Stimulated activated naive CD4-positive, alpha-beta T cell treated with Interleukin-2 at 50 U/mL for 16 hours (primary cell): ENCODE measurements around the gene KREMEN1.
"Not testable (repeated sequence)": the region's sequence is repeated elsewhere in the genome, so short reads cannot be mapped to it uniquely, and the experiment has no call there.

Experiments used
- DNase-seq: peaks from one replicate; lab custom pipeline; 2025; lab: John Stamatoyannopoulos, UW

Gene KREMEN1

GRCh38 chr22:29079218-29079901 is 6.5 kb downstream of the KREMEN1 start:
- DNase-seq, result no peak

DNA sequence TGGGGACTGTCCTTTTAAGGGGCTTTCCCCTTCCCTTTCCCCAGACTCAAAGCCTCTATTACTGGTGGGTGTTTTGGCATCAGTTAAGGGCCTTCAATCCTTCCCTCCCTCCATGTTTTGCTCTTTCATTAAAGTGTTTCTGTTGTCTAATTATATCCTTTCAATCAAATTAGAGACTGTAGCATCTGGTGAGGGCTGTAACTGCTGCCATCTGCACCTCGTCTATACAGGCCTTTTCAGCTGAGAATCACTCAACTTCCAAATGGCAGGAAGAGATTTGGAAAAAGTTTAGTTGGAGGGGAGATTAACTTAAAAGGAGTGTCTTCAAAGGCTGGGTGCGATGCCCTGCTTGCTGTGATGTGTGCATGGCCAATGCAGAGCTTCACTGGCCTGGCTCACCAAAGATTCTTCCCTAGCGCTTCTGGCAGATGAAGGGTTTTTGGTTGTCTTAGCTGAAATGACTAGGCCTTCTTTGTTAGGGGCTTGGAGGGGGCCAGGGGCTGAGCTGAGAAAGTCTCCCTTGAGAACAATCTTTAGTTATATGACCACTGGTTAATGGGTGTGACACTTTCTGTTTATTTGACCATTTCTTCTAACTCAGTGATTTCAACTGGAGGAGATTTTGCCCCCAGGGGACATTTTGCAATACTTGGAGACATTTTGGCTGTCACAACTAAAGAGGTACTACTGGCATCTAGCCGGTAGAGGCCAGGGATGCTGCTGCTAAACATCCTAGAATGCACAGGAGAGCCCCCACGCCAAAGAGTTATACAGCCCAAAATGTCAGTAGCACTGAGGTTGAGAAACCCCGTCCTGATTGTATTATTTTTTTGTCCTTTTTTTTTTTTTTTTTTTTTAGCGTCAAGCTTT is 7.5 kb downstream of the KREMEN1 start:
- DNase-seq, result no peak

DNA sequence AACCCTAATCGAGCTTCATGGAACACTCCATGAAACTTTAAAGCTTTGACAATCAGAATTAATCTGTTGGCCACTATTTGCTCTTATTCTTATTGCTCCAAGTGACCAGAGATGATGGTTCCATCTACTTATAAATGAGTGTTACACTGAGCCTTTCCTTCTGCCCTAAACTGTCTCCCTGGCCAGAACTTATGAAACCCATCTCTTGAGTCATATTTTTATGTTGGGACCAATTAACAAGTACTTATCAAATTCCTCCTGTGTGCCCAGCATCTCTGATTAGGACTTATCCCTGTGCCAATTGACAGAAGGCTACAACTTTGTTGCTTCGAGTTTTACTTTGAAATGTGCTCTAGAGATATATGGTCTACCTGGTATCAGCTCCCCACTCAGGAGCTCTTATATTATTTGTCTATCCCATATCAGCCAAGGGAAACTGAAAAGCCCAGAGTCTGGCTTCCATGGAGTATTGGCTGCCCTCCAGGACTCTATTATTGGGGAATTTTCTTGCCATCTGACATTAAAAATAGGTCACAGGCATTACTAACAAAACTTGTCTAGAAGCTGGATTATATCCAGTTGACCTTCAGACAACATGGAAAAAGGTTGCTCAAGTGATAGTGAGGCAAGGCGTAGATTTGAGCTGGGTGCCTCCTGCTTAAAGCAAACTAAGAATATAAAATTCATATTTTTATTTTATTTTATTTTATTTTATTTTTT is 8.8 kb downstream of the KREMEN1 start:
- DNase-seq, result no peak

GRCh38 chr22:29082826-29083545 is 10.2 kb downstream of the KREMEN1 start:
- no peak for DNase-seq

DNA sequence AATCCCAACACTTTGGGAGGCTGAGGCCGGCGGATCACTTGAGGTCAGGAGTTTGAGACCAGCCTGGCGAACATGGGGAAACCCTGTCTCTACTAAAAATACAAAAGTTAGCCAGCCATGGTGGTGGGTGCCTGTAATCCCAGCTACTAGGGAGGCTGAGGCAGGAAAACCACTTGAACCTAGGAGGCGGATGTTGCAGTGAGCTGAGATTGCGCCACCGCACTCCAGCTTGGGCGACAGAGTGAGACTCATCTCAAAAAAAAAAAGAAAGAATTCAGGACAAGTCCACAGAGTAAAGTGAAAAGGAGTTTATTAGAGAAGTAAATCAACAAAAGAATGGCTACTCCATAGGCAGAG is 10.7 kb downstream of the KREMEN1 start:
- not testable (repeated sequence) for DNase-seq

DNA sequence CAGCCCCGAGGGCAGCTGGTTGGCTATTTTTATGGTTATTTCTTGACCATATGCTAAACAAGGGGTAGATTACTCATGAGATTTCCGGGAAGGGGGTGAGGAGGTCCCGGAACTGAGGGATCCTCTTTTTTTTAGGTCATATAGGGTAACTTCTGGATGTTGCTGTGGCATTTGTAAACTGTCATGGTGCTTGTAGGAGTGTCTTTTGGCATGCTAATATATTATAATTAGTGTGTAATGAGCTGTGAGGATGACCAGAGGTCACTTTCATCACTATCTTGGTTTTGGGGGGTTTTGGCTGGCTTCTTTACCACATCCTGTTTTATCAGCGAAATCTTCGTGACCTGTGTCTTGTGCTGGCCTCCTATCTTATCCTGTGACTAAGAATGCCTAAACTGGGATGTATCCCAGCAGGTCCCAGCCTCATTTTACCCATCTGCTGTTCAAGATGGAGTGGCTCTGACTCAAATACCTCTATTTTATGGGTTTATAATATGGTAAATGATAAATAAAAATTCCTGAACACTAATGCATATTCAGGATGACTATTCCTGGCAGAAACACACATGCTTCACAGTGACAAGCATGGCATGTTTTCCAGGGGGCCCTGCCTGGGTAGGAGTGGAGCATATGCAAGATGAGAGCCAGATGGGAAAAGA is 11.2 kb downstream of the KREMEN1 start:
- DNase-seq, result no peak

- no peak for DNase-seq
Measured at GRCh38 chr22:29087012-29087411, 14.2 kb downstream of the KREMEN1 start.

GRCh38 chr22:29088809-29089208 is 16.0 kb downstream of the KREMEN1 start:
- no peak for DNase-seq

DNA sequence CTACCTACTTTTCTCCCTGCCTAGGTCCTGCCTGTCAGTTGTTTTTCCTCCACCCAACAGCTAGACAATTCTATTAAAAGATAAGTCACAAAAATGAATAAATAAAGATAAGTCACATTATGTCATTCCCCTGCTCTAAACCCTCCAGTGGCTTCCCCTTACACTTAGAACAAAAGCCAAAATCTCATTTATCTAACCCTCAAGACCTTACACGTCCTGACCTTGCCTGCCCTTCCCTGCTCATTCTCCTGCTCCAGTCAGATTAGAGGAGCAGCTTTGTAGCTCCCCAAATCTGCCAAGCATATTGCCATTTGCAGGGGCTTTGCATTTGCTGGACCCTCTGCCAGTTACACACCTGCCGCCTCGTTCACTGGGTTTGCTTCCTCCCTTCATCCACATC is 16.7 kb downstream of the KREMEN1 start:
- DNase-seq, result no peak

- DNase-seq, result no peak
Measured at GRCh38 chr22:29090039-29090438, 17.2 kb downstream of the KREMEN1 start.

DNA sequence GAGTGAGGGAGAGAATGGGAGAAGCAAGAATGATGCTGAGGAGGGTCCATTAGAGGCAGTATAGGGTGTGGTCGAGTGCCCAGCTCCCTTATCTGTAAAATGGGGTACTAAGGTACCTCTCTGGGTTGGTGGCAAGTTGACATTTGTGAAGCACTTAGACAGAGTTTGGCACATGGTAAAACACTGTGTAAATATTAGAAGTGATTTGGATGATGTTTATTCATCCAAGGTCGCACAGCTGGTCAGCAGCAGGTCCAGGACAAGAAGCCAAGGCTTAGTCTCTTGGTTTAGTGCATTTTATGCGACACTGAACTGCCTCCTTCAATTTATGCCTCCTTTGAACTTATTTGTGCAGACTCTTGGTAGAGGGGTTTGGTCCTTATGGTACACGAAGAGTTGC is 19.4 kb downstream of the KREMEN1 start:
- no peak for DNase-seq

DNA sequence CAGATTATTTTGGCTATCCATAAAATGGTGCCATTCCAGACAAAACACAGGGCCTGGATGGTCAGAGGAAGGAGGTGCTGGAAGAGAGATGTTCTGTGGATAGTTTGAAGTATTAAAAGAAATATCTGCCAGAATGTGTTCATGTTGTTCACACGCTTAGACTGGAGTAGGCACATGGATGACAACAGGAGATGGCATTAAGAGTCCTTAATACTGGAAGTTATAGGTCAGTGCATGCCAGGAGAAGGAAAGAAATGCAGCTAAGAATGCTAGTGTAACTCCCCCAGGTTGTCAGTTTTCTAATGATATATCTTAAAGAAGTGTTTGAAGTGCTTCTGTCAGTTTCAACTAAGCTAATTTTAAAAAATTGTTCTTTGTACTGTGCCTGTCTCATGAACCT is 20.2 kb downstream of the KREMEN1 start:
- DNase-seq, result no peak

GRCh38 chr22:29093501-29094300 is 20.9 kb downstream of the KREMEN1 start:
- DNase-seq, result no peak

DNA sequence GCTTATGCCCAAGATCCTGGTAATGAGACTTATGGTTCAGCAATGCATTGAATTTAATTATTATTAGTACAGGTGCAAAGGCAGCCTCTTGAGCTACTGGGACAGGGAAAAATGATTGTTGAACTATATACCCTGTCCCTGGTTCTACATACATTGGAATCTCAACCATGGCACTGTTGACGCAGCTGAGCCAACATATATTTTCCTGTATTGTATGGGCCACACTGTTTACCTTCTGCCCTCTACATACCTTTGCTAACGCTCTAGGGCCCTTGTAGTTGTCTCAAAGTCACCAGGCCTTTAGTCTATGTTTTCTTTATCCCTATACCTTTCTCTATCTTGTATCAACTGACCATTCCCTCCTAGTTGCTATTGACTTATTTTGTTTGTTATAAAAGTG is 22.6 kb downstream of the KREMEN1 start:
- DNase-seq, result no peak

DNA sequence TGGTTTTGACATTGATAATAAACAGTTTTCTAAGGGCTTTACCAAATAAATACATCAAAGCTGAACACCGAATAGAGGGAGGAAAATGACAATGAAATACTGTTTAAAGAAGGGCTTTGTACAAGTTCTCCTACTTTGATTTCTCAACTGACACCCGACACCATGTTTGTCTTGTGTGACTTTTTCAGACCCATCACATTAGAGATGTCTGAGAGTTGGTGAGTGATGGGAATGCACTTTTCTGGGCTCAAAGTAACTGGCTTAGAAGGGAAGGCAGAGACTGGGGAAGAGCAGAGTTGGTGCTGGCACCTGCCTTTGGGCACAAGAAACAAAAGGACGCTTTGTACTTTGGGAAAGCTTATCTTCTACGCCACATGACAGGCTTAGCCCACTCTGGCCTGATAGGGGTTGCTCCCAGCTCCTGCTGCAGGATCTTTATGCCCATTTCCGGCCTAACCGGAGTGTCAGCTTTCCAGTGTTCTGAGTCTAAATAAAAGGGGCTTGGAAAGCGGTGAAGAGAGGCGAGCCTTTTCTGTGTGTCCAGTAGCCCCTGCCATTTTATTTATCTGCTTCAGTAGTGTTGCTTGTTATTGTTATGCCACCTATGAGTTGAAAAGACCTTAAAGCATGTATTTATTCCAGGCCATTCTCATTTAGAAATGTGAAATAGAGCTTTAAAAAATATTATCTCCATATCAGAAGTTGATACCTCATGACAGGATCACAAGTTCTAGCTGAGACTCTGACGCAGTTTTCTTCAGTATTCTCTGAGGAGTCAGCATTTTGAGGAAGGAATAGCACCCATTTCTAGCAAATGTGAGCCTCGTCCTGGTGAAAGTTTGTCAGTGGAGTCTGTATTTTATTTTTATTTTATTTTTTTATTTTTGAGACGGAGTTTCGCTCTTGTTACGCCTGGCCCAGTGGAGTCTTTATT is 24.2 kb downstream of the KREMEN1 start:
- no peak for DNase-seq

- DNase-seq, result no peak
Measured at GRCh38 chr22:29098296-29098695, 25.5 kb downstream of the KREMEN1 start.

DNA sequence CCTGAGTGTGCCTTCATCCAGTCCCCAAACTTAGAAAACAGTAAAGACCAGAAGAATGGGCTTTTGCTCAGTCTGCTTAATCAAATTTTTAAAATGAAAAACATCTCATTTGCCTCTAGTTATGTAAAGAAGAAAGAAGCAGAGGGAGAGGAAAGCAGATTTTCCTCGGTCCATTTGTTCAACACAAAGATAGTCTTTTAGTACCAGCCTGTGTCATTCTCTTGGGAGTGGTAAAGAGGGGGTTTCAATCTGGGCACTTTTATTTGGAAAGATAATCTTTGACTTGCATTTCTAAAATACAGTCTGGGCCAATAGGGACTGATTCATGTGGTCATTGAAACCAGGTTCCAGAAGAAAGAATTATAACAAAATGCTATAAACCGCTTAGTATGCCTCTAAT is 29.5 kb downstream of the KREMEN1 start:
- DNase-seq, result no peak

GRCh38 chr22:29103121-29103520 is 30.3 kb downstream of the KREMEN1 start:
- no peak for DNase-seq

GRCh38 chr22:29105468-29105867 is 32.6 kb downstream of the KREMEN1 start:
- no peak for DNase-seq

- no peak for DNase-seq
Measured at GRCh38 chr22:29106839-29107238, 34.0 kb downstream of the KREMEN1 start.
